ENCODE results near the gene ELF2.
"Not testable (repeated sequence)": the region's sequence is repeated elsewhere in the genome, so short reads cannot be mapped to it uniquely, and the experiment has no call there.

The ELF2 gene

GRCh38 chr4:139078926-139079325, 98.1 kb downstream of the ELF2 start:
- no peak for DNase-seq (ENCODE audit: low read depth in 3 of 3)

GRCh38 chr4:139077567-139078355, 99.3 kb downstream of the ELF2 start:
- no peak for DNase-seq (ENCODE audit: low read depth in 3 of 3)

GRCh38 chr4:139076016-139076744, 100.8 kb downstream of the ELF2 start:
- no peak for DNase-seq (ENCODE audit: low read depth in 3 of 3)

- DNase-seq (ENCODE audit: low read depth in 3 of 3) = no peak
Observed at GRCh38 chr4:139060591-139060990, 116.4 kb downstream of the ELF2 start.

- not testable (repeated sequence) for DNase-seq (ENCODE audit: low read depth in 3 of 3)
Observed at GRCh38 chr4:139059026-139059425, 118.0 kb downstream of the ELF2 start.

GRCh38 chr4:139054791-139055505, 122.1 kb downstream of the ELF2 start:
- DNase-seq (ENCODE audit: low read depth in 3 of 3) = no peak

- no peak for DNase-seq (ENCODE audit: low read depth in 3 of 3)
Observed at GRCh38 chr4:139053909-139054308, 123.1 kb downstream of the ELF2 start.

- no peak for DNase-seq (ENCODE audit: low read depth in 3 of 3)
Observed at GRCh38 chr4:139050446-139050845, 126.6 kb downstream of the ELF2 start.

- no peak for DNase-seq (ENCODE audit: low read depth in 3 of 3)
Observed at GRCh38 chr4:139048026-139048425, 129.0 kb downstream of the ELF2 start.

GRCh38 chr4:139044291-139044690, 132.7 kb downstream of the ELF2 start:
- no peak for DNase-seq (ENCODE audit: low read depth in 3 of 3)

- DNase-seq (ENCODE audit: low read depth in 3 of 3) = no peak
Observed at GRCh38 chr4:139042981-139043460, 134.0 kb downstream of the ELF2 start.

GRCh38 chr4:139038874-139039443, 138.1 kb downstream of the ELF2 start:
- no peak for DNase-seq (ENCODE audit: low read depth in 3 of 3)

- DNase-seq (ENCODE audit: low read depth in 3 of 3) = no peak
Observed at GRCh38 chr4:139036885-139037284, 140.1 kb downstream of the ELF2 start.

GRCh38 chr4:139035650-139036049, 141.4 kb downstream of the ELF2 start:
- no peak for DNase-seq (ENCODE audit: low read depth in 3 of 3)

GRCh38 chr4:139030614-139031235, 146.3 kb downstream of the ELF2 start:
- DNase-seq (ENCODE audit: low read depth in 3 of 3) = peak; percentile 38 to 65 (median 51)

- DNase-seq (ENCODE audit: low read depth in 3 of 3) = not testable (repeated sequence)
Observed at GRCh38 chr4:139029866-139030363, 147.1 kb downstream of the ELF2 start.

- no peak for DNase-seq (ENCODE audit: low read depth in 3 of 3)
Observed at GRCh38 chr4:139028191-139028661, 148.8 kb downstream of the ELF2 start.

GRCh38 chr4:139027776-139028175, 149.2 kb downstream of the ELF2 start:
- no peak for DNase-seq (ENCODE audit: low read depth in 3 of 3)

GRCh38 chr4:139025841-139026240, 151.2 kb downstream of the ELF2 start:
- no peak for DNase-seq (ENCODE audit: low read depth in 3 of 3)

- DNase-seq (ENCODE audit: low read depth in 3 of 3) = no peak
Observed at GRCh38 chr4:139024686-139025085, 152.3 kb downstream of the ELF2 start.

GRCh38 chr4:139022835-139023234, 154.2 kb downstream of the ELF2 start:
- DNase-seq (ENCODE audit: low read depth in 3 of 3) = no peak
